HG03060 (cell line): Measurements from ENCODE around the gene LY86.
"Not testable (repeated sequence)": the region's sequence is repeated elsewhere in the genome, so short reads cannot be mapped to it uniquely, and the experiment has no call there.

Experiments
- ATAC-seq: cut with Tn5 transposase; IDR thresholded peaks from one replicate; pipeline ENCODE4 v1.9.1; 2021; ENCODE audit warnings: low read depth, moderate number of reproducible peaks; ENCODE audit not compliant: unreplicated experiment

The LY86 gene

GRCh38 chr6:6595025-6595424 is 6.5 kb downstream of the LY86 start:
- no peak for ATAC-seq

- ATAC-seq: no peak
Measured at GRCh38 chr6:6595952-6596351, 7.4 kb downstream of the LY86 start.

- ATAC-seq: no peak
Measured at GRCh38 chr6:6596529-6597328, 8.2 kb downstream of the LY86 start.

GRCh38 chr6:6597682-6598081 is 9.2 kb downstream of the LY86 start:
- ATAC-seq: no peak

GRCh38 chr6:6599468-6599873 is 11.0 kb downstream of the LY86 start:
- no peak for ATAC-seq

GRCh38 chr6:6600875-6601274 is 12.4 kb downstream of the LY86 start:
- ATAC-seq: no peak

- no peak for ATAC-seq
Measured at GRCh38 chr6:6602262-6602661, 13.7 kb downstream of the LY86 start.

- no peak for ATAC-seq
Measured at GRCh38 chr6:6603317-6603716, 14.8 kb downstream of the LY86 start.

GRCh38 chr6:6604015-6604414 is 15.5 kb downstream of the LY86 start:
- ATAC-seq: no peak

GRCh38 chr6:6604566-6604965 is 16.0 kb downstream of the LY86 start:
- no peak for ATAC-seq

GRCh38 chr6:6605873-6606272 is 17.4 kb downstream of the LY86 start:
- no peak for ATAC-seq

GRCh38 chr6:6606391-6607030 is 18.0 kb downstream of the LY86 start:
- ATAC-seq: not testable (repeated sequence)

GRCh38 chr6:6609450-6609849 is 20.9 kb downstream of the LY86 start:
- ATAC-seq: no peak

- ATAC-seq: peak; percentile 74
Measured at GRCh38 chr6:6610031-6610591, 21.6 kb downstream of the LY86 start.

GRCh38 chr6:6611486-6611885 is 23.0 kb downstream of the LY86 start:
- ATAC-seq: no peak

- ATAC-seq: no peak
Measured at GRCh38 chr6:6612308-6612707, 23.8 kb downstream of the LY86 start.

- not testable (repeated sequence) for ATAC-seq
Measured at GRCh38 chr6:6613103-6613718, 24.7 kb downstream of the LY86 start.

GRCh38 chr6:6614096-6614982 is 25.8 kb downstream of the LY86 start:
- ATAC-seq: no peak

GRCh38 chr6:6614983-6615349 is 26.4 kb downstream of the LY86 start:
- ATAC-seq: no peak

- ATAC-seq: no peak
Measured at GRCh38 chr6:6616656-6617055, 28.1 kb downstream of the LY86 start.
